GM23338 (cell line): ENCODE measurements around the gene TENT4A. TPM values are rescaled to one million over a fixed set of nuclear protein-coding genes. Genes with fewer than 3 reads are reported as not detected.

ENCODE experiments used
- ATAC-seq: fragments of 200-7000 bp; cut with Tn5 transposase; 3 replicates; pipeline ENCODE4 v1.9.1; 2020
- DNase-seq: peaks from one replicate; pipeline ENCODE4 v3.0.0-alpha.2; 2015; ENCODE audit warnings: low spot score
- H2AFZ ChIP-seq: fragments of 200-600 bp; sonication (generic); 2 replicates; pipeline ENCODE4 v1.8.0; 2016; ENCODE audit warnings: antibody characterized with exemption, mild to moderate bottlenecking, moderate library complexity
- H3F3A ChIP-seq: fragments of 200-600 bp; sonication (generic); replicated peaks from 2 replicates; pipeline ENCODE4 v1.8.0; 2017; ENCODE audit warnings: antibody characterized with exemption, mixed run types, low read depth
- H3K27ac ChIP-seq: fragments of 200-600 bp; sonication (generic); 2 replicates; pipeline ENCODE4 v1.6.1; 2016; ENCODE audit warnings: low read depth
- H3K27me3 ChIP-seq: fragments of 200-600 bp; sonication (generic); 2 replicates; pipeline ENCODE4 v1.8.0; 2016; ENCODE audit warnings: mild to moderate bottlenecking, mixed run types, moderate library complexity; ENCODE audit not compliant: insufficient read depth
- H3K36me3 ChIP-seq: fragments of 200-600 bp; sonication (generic); 2 replicates; pipeline ENCODE4 v1.8.0; 2016; ENCODE audit warnings: mild to moderate bottlenecking; ENCODE audit not compliant: insufficient read depth
- H3K4me1 ChIP-seq: fragments of 200-600 bp; sonication (generic); 2 replicates; pipeline ENCODE4 v1.8.0; 2016; ENCODE audit warnings: mild to moderate bottlenecking, moderate library complexity; ENCODE audit not compliant: insufficient read depth
- H3K4me2 ChIP-seq: fragments of 200-600 bp; sonication (generic); 2 replicates; pipeline ENCODE4 v1.7.1; 2017; ENCODE audit warnings: mixed run types
- H3K4me3 ChIP-seq: fragments of 200-600 bp; sonication (generic); 2 replicates; pipeline ENCODE4 v1.6.1; 2016; ENCODE audit warnings: mixed run types
- H3K79me2 ChIP-seq: fragments of 200-600 bp; sonication (generic); replicated peaks from 2 replicates; pipeline ENCODE4 v1.8.0; 2017; ENCODE audit warnings: mild to moderate bottlenecking; ENCODE audit not compliant: insufficient read depth
- H3K9me2 ChIP-seq: fragments of 200-600 bp; sonication (generic); 2 replicates; pipeline ENCODE4 v1.8.0; 2017; ENCODE audit not compliant: insufficient read depth
- H4K20me1 ChIP-seq: fragments of 200-600 bp; sonication (generic); replicated peaks from 2 replicates; pipeline ENCODE4 v1.8.0; 2017; ENCODE audit warnings: mild to moderate bottlenecking; ENCODE audit not compliant: insufficient read depth
- H3K27ac Mint-ChIP-seq: 2 replicates; pipeline ENCODE4 v1.8.0; 2020; ENCODE audit warnings: inconsistent platforms, mild to moderate bottlenecking, moderate library complexity, mixed read lengths
- H3K27me3 Mint-ChIP-seq: 3 replicates; pipeline ENCODE4 v1.8.0; 2022; ENCODE audit warnings: low read depth, mild to moderate bottlenecking, moderate library complexity, mixed read lengths, inconsistent platforms; ENCODE audit not compliant: insufficient read depth, poor library complexity
- H3K36me3 Mint-ChIP-seq: 3 replicates; pipeline ENCODE4 v1.8.0; 2021; ENCODE audit warnings: low read depth, mild to moderate bottlenecking, inconsistent platforms, moderate library complexity, mixed read lengths
- H3K4me1 Mint-ChIP-seq: 3 replicates; pipeline ENCODE4 v1.8.0; 2020; ENCODE audit warnings: mild to moderate bottlenecking, inconsistent platforms, mixed read lengths
- H3K4me3 Mint-ChIP-seq: 3 replicates; pipeline ENCODE4 v1.8.0; 2021; ENCODE audit warnings: moderate library complexity, mild to moderate bottlenecking, inconsistent platforms, mixed read lengths
- H3K9me3 Mint-ChIP-seq: 3 replicates; pipeline ENCODE4 v1.8.0; 2020; ENCODE audit warnings: moderate library complexity, mild to moderate bottlenecking, inconsistent platforms, mixed read lengths
- CREB1 ChIP-seq: fragments of 250-450 bp; sonication (Bioruptor Pico); IDR thresholded peaks from 2 replicates; pipeline ENCODE4 v1.5.0; 2020; ENCODE audit warnings: low read depth, mild to moderate bottlenecking, moderate library complexity
- EZH2 ChIP-seq: fragments of 200-600 bp; sonication (generic); IDR thresholded peaks from one replicate; pipeline ENCODE4 v1.8.0; 2017; ENCODE audit warnings: antibody characterized with exemption, mild to moderate bottlenecking, low read depth; ENCODE audit not compliant: unreplicated experiment
- EZH2phosphoT487 ChIP-seq: fragments of 200-600 bp; sonication (generic); IDR thresholded peaks from one replicate; pipeline ENCODE4 v1.8.1; 2018; ENCODE audit warnings: antibody characterized with exemption; ENCODE audit not compliant: unreplicated experiment
- POLR2AphosphoS5 ChIP-seq: IDR thresholded peaks from 2 replicates; pipeline ENCODE4 v1.6.1; 2016; ENCODE audit warnings: antibody characterized with exemption, low read depth
- STAT1 ChIP-seq: IDR thresholded peaks from one replicate; pipeline ENCODE4 v1.6.1; 2016; ENCODE audit warnings: antibody characterized with exemption; ENCODE audit not compliant: unreplicated experiment
- ZNF114 ChIP-seq: fragments of 250-450 bp; sonication (Bioruptor Pico); IDR thresholded peaks from 2 replicates; pipeline ENCODE4 v1.5.0; 2020; ENCODE audit warnings: mild to moderate bottlenecking, moderate library complexity
- ZNF331 ChIP-seq: fragments of 250-450 bp; sonication (Bioruptor Pico); IDR thresholded peaks from 2 replicates; pipeline ENCODE4 v1.5.0; 2020; ENCODE audit warnings: low read depth, mild to moderate bottlenecking, moderate library complexity
- polyA plus RNA-seq: library from polyadenylated mRNA; unstranded; fragments of >200 nt; fragmentation: Nextera tagmentation; extraction: Ambion mirVana; gene quantifications from 2 replicates; pipeline ENCODE4 v1.2.1, GENCODE V29; 2016
- total RNA-seq: library from RNA; depleted of rRNA; stranded (reverse); fragments of >200 nt; shearing (Covaris generic); gene quantifications from 2 replicates; pipeline ENCODE4 v1.2.3, GENCODE V29; 2014
- TF ChIP-seq, protein P1 (sequence below): IDR thresholded peaks from 2 replicates; pipeline ENCODE4 v1.6.1; 2016; ENCODE audit warnings: antibody characterized with exemption
- TF ChIP-seq, protein P2 (sequence below): fragments of 250-450 bp; sonication (Bioruptor Pico); IDR thresholded peaks from 2 replicates; pipeline ENCODE4 v1.5.0; 2020; ENCODE audit warnings: mild to moderate bottlenecking, moderate library complexity
- TF ChIP-seq, protein P3 (sequence below): IDR thresholded peaks from one replicate; pipeline ENCODE4 v1.6.1; 2018; ENCODE audit warnings: antibody characterized with exemption; ENCODE audit not compliant: unreplicated experiment

The TENT4A gene
- total and polyA plus RNA-seq, 2 experiments from 2014 or later, result 5.3 to 24.0 TPM

DNA sequence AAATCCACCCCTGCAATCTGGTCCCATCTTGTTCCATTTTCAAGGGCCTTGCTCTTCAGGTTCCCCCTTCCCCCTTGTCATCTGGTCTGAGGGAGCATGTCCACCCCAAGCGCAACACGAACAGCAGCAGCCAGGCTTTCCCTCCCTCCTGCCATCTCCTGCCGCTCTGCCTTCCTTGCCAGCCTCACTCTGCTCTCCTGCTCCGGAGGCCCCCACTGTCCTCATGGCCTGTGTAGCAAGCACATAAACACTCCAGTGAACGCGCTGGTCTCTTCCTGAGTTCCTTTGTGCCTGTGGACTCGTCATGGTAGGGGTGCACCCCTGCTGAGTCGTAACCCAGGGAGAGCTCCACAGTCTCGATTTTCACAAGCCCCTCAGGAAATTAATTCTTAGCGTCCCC lies 29.9 kb downstream of the TENT4A start:
- Histone ChIP-seq H3K27ac (no peak overlapping the region), H3K36me3 (peaks cover 15% of the 10 kb centered on the region), H3F3A (0 out of 2 replicates have a peak, but pooled peaks cover 3% of the 10 kb centered on the region), H3K9me2 (no peaks in the 10 kb centered on the region), H3K79me2 (peaks cover 22% of the 10 kb centered on the region), H3K4me1 (peaks cover 8% of the 10 kb centered on the region), H3K27me3 (no peaks in the 10 kb centered on the region), H4K20me1 (peaks cover 13% of the 10 kb centered on the region), H3K4me2 (no peak overlapping the region), H2AFZ (no peak overlapping the region), H3K4me3 (no peak overlapping the region)
- no peak for ATAC-seq
- TF ChIP-seq, protein P1, sequence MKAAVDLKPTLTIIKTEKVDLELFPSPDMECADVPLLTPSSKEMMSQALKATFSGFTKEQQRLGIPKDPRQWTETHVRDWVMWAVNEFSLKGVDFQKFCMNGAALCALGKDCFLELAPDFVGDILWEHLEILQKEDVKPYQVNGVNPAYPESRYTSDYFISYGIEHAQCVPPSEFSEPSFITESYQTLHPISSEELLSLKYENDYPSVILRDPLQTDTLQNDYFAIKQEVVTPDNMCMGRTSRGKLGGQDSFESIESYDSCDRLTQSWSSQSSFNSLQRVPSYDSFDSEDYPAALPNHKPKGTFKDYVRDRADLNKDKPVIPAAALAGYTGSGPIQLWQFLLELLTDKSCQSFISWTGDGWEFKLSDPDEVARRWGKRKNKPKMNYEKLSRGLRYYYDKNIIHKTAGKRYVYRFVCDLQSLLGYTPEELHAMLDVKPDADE, result no peak
- TF ChIP-seq POLR2AphosphoS5, result no peak
- TF ChIP-seq, protein P2, sequence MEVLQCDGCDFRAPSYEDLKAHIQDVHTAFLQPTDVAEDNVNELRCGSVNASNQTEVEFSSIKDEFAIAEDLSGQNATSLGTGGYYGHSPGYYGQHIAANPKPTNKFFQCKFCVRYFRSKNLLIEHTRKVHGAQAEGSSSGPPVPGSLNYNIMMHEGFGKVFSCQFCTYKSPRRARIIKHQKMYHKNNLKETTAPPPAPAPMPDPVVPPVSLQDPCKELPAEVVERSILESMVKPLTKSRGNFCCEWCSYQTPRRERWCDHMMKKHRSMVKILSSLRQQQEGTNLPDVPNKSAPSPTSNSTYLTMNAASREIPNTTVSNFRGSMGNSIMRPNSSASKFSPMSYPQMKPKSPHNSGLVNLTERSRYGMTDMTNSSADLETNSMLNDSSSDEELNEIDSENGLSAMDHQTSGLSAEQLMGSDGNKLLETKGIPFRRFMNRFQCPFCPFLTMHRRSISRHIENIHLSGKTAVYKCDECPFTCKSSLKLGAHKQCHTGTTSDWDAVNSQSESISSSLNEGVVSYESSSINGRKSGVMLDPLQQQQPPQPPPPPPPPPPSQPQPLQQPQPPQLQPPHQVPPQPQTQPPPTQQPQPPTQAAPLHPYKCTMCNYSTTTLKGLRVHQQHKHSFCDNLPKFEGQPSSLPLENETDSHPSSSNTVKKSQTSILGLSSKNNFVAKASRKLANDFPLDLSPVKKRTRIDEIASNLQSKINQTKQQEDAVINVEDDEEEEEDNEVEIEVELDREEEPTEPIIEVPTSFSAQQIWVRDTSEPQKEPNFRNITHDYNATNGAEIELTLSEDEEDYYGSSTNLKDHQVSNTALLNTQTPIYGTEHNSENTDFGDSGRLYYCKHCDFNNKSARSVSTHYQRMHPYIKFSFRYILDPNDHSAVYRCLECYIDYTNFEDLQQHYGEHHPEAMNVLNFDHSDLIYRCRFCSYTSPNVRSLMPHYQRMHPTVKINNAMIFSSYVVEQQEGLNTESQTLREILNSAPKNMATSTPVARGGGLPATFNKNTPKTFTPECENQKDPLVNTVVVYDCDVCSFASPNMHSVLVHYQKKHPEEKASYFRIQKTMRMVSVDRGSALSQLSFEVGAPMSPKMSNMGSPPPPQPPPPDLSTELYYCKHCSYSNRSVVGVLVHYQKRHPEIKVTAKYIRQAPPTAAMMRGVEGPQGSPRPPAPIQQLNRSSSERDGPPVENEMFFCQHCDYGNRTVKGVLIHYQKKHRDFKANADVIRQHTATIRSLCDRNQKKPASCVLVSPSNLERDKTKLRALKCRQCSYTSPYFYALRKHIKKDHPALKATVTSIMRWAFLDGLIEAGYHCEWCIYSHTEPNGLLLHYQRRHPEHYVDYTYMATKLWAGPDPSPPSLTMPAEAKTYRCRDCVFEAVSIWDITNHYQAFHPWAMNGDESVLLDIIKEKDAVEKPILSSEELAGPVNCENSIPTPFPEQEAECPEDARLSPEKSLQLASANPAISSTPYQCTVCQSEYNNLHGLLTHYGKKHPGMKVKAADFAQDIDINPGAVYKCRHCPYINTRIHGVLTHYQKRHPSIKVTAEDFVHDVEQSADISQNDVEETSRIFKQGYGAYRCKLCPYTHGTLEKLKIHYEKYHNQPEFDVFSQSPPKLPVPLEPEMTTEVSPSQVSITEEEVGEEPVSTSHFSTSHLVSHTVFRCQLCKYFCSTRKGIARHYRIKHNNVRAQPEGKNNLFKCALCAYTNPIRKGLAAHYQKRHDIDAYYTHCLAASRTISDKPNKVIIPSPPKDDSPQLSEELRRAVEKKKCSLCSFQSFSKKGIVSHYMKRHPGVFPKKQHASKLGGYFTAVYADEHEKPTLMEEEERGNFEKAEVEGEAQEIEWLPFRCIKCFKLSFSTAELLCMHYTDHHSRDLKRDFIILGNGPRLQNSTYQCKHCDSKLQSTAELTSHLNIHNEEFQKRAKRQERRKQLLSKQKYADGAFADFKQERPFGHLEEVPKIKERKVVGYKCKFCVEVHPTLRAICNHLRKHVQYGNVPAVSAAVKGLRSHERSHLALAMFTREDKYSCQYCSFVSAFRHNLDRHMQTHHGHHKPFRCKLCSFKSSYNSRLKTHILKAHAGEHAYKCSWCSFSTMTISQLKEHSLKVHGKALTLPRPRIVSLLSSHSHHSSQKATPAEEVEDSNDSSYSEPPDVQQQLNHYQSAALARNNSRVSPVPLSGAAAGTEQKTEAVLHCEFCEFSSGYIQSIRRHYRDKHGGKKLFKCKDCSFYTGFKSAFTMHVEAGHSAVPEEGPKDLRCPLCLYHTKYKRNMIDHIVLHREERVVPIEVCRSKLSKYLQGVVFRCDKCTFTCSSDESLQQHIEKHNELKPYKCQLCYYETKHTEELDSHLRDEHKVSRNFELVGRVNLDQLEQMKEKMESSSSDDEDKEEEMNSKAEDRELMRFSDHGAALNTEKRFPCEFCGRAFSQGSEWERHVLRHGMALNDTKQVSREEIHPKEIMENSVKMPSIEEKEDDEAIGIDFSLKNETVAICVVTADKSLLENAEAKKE (CRISPR knock-in tag), result no peak
- TF ChIP-seq EZH2phosphoT487, result no peak
- no peak for TF ChIP-seq EZH2
- TF ChIP-seq STAT1, result no peak
- TF ChIP-seq ZNF114 (CRISPR knock-in tag), result no peak
- TF ChIP-seq ZNF331, result no peak
- TF ChIP-seq, protein P3, sequence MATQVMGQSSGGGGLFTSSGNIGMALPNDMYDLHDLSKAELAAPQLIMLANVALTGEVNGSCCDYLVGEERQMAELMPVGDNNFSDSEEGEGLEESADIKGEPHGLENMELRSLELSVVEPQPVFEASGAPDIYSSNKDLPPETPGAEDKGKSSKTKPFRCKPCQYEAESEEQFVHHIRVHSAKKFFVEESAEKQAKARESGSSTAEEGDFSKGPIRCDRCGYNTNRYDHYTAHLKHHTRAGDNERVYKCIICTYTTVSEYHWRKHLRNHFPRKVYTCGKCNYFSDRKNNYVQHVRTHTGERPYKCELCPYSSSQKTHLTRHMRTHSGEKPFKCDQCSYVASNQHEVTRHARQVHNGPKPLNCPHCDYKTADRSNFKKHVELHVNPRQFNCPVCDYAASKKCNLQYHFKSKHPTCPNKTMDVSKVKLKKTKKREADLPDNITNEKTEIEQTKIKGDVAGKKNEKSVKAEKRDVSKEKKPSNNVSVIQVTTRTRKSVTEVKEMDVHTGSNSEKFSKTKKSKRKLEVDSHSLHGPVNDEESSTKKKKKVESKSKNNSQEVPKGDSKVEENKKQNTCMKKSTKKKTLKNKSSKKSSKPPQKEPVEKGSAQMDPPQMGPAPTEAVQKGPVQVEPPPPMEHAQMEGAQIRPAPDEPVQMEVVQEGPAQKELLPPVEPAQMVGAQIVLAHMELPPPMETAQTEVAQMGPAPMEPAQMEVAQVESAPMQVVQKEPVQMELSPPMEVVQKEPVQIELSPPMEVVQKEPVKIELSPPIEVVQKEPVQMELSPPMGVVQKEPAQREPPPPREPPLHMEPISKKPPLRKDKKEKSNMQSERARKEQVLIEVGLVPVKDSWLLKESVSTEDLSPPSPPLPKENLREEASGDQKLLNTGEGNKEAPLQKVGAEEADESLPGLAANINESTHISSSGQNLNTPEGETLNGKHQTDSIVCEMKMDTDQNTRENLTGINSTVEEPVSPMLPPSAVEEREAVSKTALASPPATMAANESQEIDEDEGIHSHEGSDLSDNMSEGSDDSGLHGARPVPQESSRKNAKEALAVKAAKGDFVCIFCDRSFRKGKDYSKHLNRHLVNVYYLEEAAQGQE, result no peak
- TF ChIP-seq CREB1, result no peak
- peaks cover 18% of the 10 kb centered on the region for H3K4me1 Mint-ChIP-seq
- no peak for DNase-seq
- H3K27me3 Mint-ChIP-seq, result peaks cover 8% of the 10 kb centered on the region
- H3K4me3 Mint-ChIP-seq, result no peak overlapping the region
- peaks cover 42% of the 10 kb centered on the region for H3K36me3 Mint-ChIP-seq
- H3K9me3 Mint-ChIP-seq, result no peaks in the 10 kb centered on the region
- no peak overlapping the region; the same call in 1 of the 2 replicates for H3K27ac Mint-ChIP-seq
